NCI-H2107 treated with DMSO at 0.1 percent for 48 hours (cell line): ENCODE results near the gene ADNP2.

Experiments used
- DNase-seq: peaks from one replicate; lab custom pipeline; 2025; ENCODE audit not compliant: unreplicated experiment; lab: John Stamatoyannopoulos, UW

The ADNP2 gene

GRCh38 chr18:80108739-80109675 lies at the start of gene ADNP2:
Gene ADNP2, plus strand, starts transcription at chr18:80109262. Its CDS starts 8,281 bp downstream, at chr18:80117543.
- DNase-seq, result peak; percentile 59

- DNase-seq, result no peak
These were observed 49.1 kb upstream of the ADNP2 start for GRCh38 chr18:80059945-80060344.

GRCh38 chr18:80065705-80066104 lies 43.4 kb upstream of the ADNP2 start:
- no peak for DNase-seq

GRCh38 chr18:80067321-80067720 lies 41.7 kb upstream of the ADNP2 start:
- DNase-seq, result no peak

GRCh38 chr18:80067897-80068296 lies 41.2 kb upstream of the ADNP2 start:
- DNase-seq, result no peak

GRCh38 chr18:80068571-80069272 lies 40.3 kb upstream of the ADNP2 start:
- DNase-seq, result no peak

GRCh38 chr18:80070825-80071224 lies 38.2 kb upstream of the ADNP2 start:
- DNase-seq, result no peak

GRCh38 chr18:80074183-80074582 lies 34.9 kb upstream of the ADNP2 start:
- no peak for DNase-seq

GRCh38 chr18:80074697-80075096 lies 34.4 kb upstream of the ADNP2 start:
- no peak for DNase-seq

GRCh38 chr18:80075940-80076339 lies 33.1 kb upstream of the ADNP2 start:
- DNase-seq, result no peak

- DNase-seq, result no peak
These were observed 32.7 kb upstream of the ADNP2 start for GRCh38 chr18:80076379-80076778.

- no peak for DNase-seq
These were observed 31.2 kb upstream of the ADNP2 start for GRCh38 chr18:80077873-80078272.

GRCh38 chr18:80086281-80086680 lies 22.8 kb upstream of the ADNP2 start:
- DNase-seq, result no peak

- DNase-seq, result no peak
These were observed 21.0 kb upstream of the ADNP2 start for GRCh38 chr18:80088036-80088435.

- no peak for DNase-seq
These were observed 20.2 kb upstream of the ADNP2 start for GRCh38 chr18:80088823-80089222.

GRCh38 chr18:80095414-80095813 lies 13.6 kb upstream of the ADNP2 start:
- no peak for DNase-seq

GRCh38 chr18:80096032-80096565 lies 13.0 kb upstream of the ADNP2 start:
- DNase-seq, result no peak

GRCh38 chr18:80097201-80097600 lies 11.9 kb upstream of the ADNP2 start:
- DNase-seq, result no peak

- DNase-seq, result no peak
These were observed 5.8 kb upstream of the ADNP2 start for GRCh38 chr18:80103231-80103630.

GRCh38 chr18:80104364-80104779 lies 4.7 kb upstream of the ADNP2 start:
- no peak for DNase-seq

GRCh38 chr18:80105369-80106167 lies 3.5 kb upstream of the ADNP2 start:
- no peak for DNase-seq
